HCT116 (cell line): ENCODE data around the gene S100G. TPM values are rescaled to one million over a fixed set of nuclear protein-coding genes. Genes with fewer than 3 reads are reported as not detected.

ENCODE experiments used
- ATAC-seq: fragments of 200-7000 bp; cut with Tn5 transposase; 2 replicates; pipeline ENCODE4 v1.9.1; 2020; ENCODE audit warnings: mild to moderate bottlenecking, moderate library complexity
- BruUV-seq: library from RNA; stranded (reverse); fragments of 400-500 nt; replicated peaks from 2 replicates; lab custom pipeline; 2021; lab: Mats Ljungman, UMichigan
- CTCF ChIA-PET: fragments of 300-600 bp; sonication (Branson Sonifier 250); formaldehyde crosslinking; loops from one replicate; lab custom pipeline; 2021; ENCODE audit warnings: antibody characterized with exemption; lab: Charles Lee
- POLR2A ChIA-PET: fragments of 300-600, 350-600 bp; sonication (Branson Sonifier 250); formaldehyde crosslinking; loops from one replicate; lab custom pipeline; 2021; ENCODE audit warnings: antibody characterized with exemption; lab: Charles Lee
- RAD21 ChIA-PET, 2 experiments: fragments of 300-600 bp; sonication (Branson Sonifier 250); formaldehyde crosslinking; loops; one replicate each; lab custom pipeline; 2023; ENCODE audit warnings: low total read pairs in 2 of 2; ENCODE audit not compliant: uncharacterized antibody in 2 of 2, unreplicated experiment in 2 of 2, low non-redundant PET in 1 of 2; lab: Charles Lee
- DNase-seq: peaks from one replicate; pipeline ENCODE4 v3.0.0-alpha.2; 2010; ENCODE audit warnings: low read depth, low spot score
- H2AFZ ChIP-seq: fragments of 200-600 bp; shearing (Covaris generic), sonication (generic); 2 replicates; pipeline ENCODE4 v1.6.1; 2017; ENCODE audit warnings: low read depth, mixed run types, mixed read lengths, antibody characterized with exemption, low read length; ENCODE audit not compliant: poor library complexity, severe bottlenecking
- H3K27ac ChIP-seq: 2 replicates; pipeline ENCODE4 v1.5.1; 2012; ENCODE audit warnings: low read depth, low read length
- H3K27me3 ChIP-seq: fragments of 200-600 bp; sonication (generic); 2 replicates; pipeline ENCODE4 v1.6.1; 2016; ENCODE audit warnings: mixed run types, low read length, mixed read lengths; ENCODE audit not compliant: insufficient read depth
- H3K36me3 ChIP-seq, 2 experiments: fragments of 200-500 bp in 1 of 2; fragments of 200-600 bp in 1 of 2; sonication (Bioruptor generic) in 1 of 2; sonication (generic) in 1 of 2; 2 replicates each; pipeline versions ENCODE4 v1.5.1 to v1.6.1; 2014 to 2016; ENCODE audit warnings: low read length in 2 of 2, inconsistent platforms in 1 of 2, mixed read lengths in 1 of 2, mixed run types in 1 of 2; ENCODE audit not compliant: insufficient read depth in 2 of 2, control insufficient read depth in 1 of 2
- H3K4me1 ChIP-seq, 2 experiments: fragments of 200-600 bp in 1 of 2; sonication (generic) in 1 of 2; 2 replicates each; pipeline versions ENCODE4 v1.5.1 to v1.6.1; 2012 to 2017; ENCODE audit warnings: low read length in 2 of 2, inconsistent platforms in 1 of 2, mild to moderate bottlenecking in 1 of 2, mixed read lengths in 1 of 2, mixed run types in 1 of 2, moderate library complexity in 1 of 2; ENCODE audit not compliant: insufficient read depth in 2 of 2, control insufficient read depth in 1 of 2
- H3K4me2 ChIP-seq: fragments of 200-600 bp; sonication (generic); 2 replicates; pipeline ENCODE4 v1.6.1; 2017; ENCODE audit warnings: mixed run types, low read length, mixed read lengths
- H3K4me3 ChIP-seq, 2 experiments: fragments of 200-600 bp in 1 of 2; sonication (generic) in 1 of 2; replicated peaks in 1 of 2; 2 replicates each; pipeline ENCODE4 v1.5.1; 2011 to 2016; ENCODE audit warnings: low read length in 2 of 2, control low read depth in 1 of 2, low read depth in 1 of 2, mild to moderate bottlenecking in 1 of 2, mixed read lengths in 1 of 2, mixed run types in 1 of 2
- H3K79me2 ChIP-seq: fragments of 200-600 bp; sonication (generic); 2 replicates; pipeline ENCODE4 v1.6.1; 2017; ENCODE audit warnings: mild to moderate bottlenecking, mixed run types, low read length, moderate library complexity, mixed read lengths; ENCODE audit not compliant: insufficient read depth
- H3K9ac ChIP-seq: fragments of 200-600 bp; sonication (generic); 2 replicates; pipeline ENCODE4 v1.6.1; 2016; ENCODE audit warnings: low read length, mixed read lengths
- H3K9me2 ChIP-seq: fragments of 200-600 bp; sonication (generic), shearing (Covaris generic); 2 replicates; pipeline ENCODE4 v1.6.1; 2017; ENCODE audit warnings: mixed run types, mild to moderate bottlenecking, moderate library complexity; ENCODE audit not compliant: insufficient read depth
- H3K9me3 ChIP-seq, 2 experiments: fragments of 200-500 bp in 1 of 2; fragments of 200-600 bp in 1 of 2; sonication (Bioruptor generic) in 1 of 2; sonication (generic) in 1 of 2; 2 replicates each; pipeline ENCODE4 v1.6.1; 2014 to 2017; ENCODE audit warnings: low read length in 2 of 2, mixed read lengths in 2 of 2, inconsistent platforms in 1 of 2, low read depth in 1 of 2, mild to moderate bottlenecking in 1 of 2, mixed run types in 1 of 2, moderate library complexity in 1 of 2; ENCODE audit not compliant: control insufficient read depth in 1 of 2, insufficient read depth in 1 of 2
- H4K20me1 ChIP-seq: fragments of 200-600 bp; sonication (generic), shearing (Covaris generic); 2 replicates; pipeline ENCODE4 v1.6.1; 2017; ENCODE audit warnings: mixed run types, mild to moderate bottlenecking, moderate library complexity; ENCODE audit not compliant: insufficient read depth
- CEBPB ChIP-seq: IDR thresholded peaks from 2 replicates; pipeline ENCODE4 v1.6.1; 2012; ENCODE audit warnings: low read depth
- EGR1 ChIP-seq: IDR thresholded peaks from 2 replicates; pipeline ENCODE4 v1.6.1; 2012; ENCODE audit warnings: low read depth
- ELF1 ChIP-seq: IDR thresholded peaks from 2 replicates; pipeline ENCODE4 v1.6.1; 2012; ENCODE audit warnings: low read depth, borderline replicate concordance
- FOSL1 ChIP-seq: IDR thresholded peaks from 2 replicates; pipeline ENCODE4 v1.6.1; 2012; ENCODE audit warnings: low read depth
- POLR2A ChIP-seq: IDR thresholded peaks from 2 replicates; pipeline ENCODE4 v1.7.0; 2011; ENCODE audit warnings: borderline replicate concordance; ENCODE audit not compliant: insufficient read depth, insufficient read length; ENCODE audit errors: extremely low read depth
- SIN3A ChIP-seq: IDR thresholded peaks from 2 replicates; pipeline ENCODE4 v1.6.1; 2012; ENCODE audit warnings: low read depth
- SRF ChIP-seq: IDR thresholded peaks from 2 replicates; pipeline ENCODE4 v1.6.1; 2012; ENCODE audit warnings: low read depth
- TCF7L2 ChIP-seq: IDR thresholded peaks from 2 replicates; pipeline ENCODE4 v1.7.0; 2011; ENCODE audit warnings: borderline replicate concordance, inconsistent platforms; ENCODE audit not compliant: insufficient read depth, insufficient read length; ENCODE audit errors: extremely low read depth
- intact Hi-C: fragments of 100-400 bp; cut with micrococcal nuclease; formaldehyde crosslinking; loops from 2 replicates; pipeline ENCODE4 v1.10.0; 2022
- total RNA-seq: library from RNA; stranded (reverse); gene quantifications from one replicate; pipeline ENCODE4 v1.2.1, GENCODE V29; 2021; ENCODE audit not compliant: unreplicated experiment
- TF ChIP-seq, protein P1 (sequence below): IDR thresholded peaks from 2 replicates; pipeline ENCODE4 v1.6.1; 2012
- TF ChIP-seq, protein P2 (sequence below), 3 experiments: fragments of 200-600 bp in 1 of 3; sonication (generic) in 1 of 3; IDR thresholded peaks in 2 of 3; conservative IDR thresholded peaks in 1 of 3; 2 replicates each; pipeline ENCODE4 v1.5.1; 2012 to 2017; ENCODE audit warnings: low read depth in 2 of 3, low read length in 2 of 3, antibody characterized with exemption in 1 of 3, borderline replicate concordance in 1 of 3, control low read depth in 1 of 3, mild to moderate bottlenecking in 1 of 3, mixed read lengths in 1 of 3, mixed run types in 1 of 3, moderate library complexity in 1 of 3; ENCODE audit not compliant: insufficient read depth in 1 of 3

Gene S100G
- total RNA-seq, 1 experiment from 2014 or later, result not detected

GRCh38 chrX:16658284-16658683 is 8.3 kb downstream of the S100G start (continued):
- TF ChIP-seq FOSL1 (no peak), CEBPB (no peak)
- TF ChIP-seq, protein P1, sequence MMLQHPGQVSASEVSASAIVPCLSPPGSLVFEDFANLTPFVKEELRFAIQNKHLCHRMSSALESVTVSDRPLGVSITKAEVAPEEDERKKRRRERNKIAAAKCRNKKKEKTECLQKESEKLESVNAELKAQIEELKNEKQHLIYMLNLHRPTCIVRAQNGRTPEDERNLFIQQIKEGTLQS, result no peak

- no peak for DNase-seq
- ChIA-PET POLR2A (no interaction called here), CTCF (no interaction called here), RAD21 (no interaction called here)
- no peaks in the 10 kb centered on the region for H3K27me3 ChIP-seq
- peaks cover 0 to 6% of the 10 kb centered on the region in 2 experiments; a peak in 1 of 4 replicates for H3K4me1 ChIP-seq
- intact Hi-C loops, result no loop called here
- no peak for ATAC-seq
- TF ChIP-seq EGR1, result no peak
- TF ChIP-seq ELF1, result no peak
- no peak for TF ChIP-seq POLR2A
- TF ChIP-seq FOSL1, result no peak
- TF ChIP-seq TCF7L2, result no peak
- no peak for TF ChIP-seq SIN3A
- no peak for TF ChIP-seq SRF
- TF ChIP-seq, protein P2, sequence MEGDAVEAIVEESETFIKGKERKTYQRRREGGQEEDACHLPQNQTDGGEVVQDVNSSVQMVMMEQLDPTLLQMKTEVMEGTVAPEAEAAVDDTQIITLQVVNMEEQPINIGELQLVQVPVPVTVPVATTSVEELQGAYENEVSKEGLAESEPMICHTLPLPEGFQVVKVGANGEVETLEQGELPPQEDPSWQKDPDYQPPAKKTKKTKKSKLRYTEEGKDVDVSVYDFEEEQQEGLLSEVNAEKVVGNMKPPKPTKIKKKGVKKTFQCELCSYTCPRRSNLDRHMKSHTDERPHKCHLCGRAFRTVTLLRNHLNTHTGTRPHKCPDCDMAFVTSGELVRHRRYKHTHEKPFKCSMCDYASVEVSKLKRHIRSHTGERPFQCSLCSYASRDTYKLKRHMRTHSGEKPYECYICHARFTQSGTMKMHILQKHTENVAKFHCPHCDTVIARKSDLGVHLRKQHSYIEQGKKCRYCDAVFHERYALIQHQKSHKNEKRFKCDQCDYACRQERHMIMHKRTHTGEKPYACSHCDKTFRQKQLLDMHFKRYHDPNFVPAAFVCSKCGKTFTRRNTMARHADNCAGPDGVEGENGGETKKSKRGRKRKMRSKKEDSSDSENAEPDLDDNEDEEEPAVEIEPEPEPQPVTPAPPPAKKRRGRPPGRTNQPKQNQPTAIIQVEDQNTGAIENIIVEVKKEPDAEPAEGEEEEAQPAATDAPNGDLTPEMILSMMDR (IDR thresholded peaks at IDR 0.05 in 2 of 3, conservative IDR thresholded peaks at IDR 0.05 in 1 of 3; ENCODE audit: borderline replicate concordance in 1 of 3, insufficient read depth in 1 of 3, low read depth in 2 of 3, low read length in 2 of 3), result no peak
- BruUV-seq, result no TSS peak
- H3K36me3 ChIP-seq, result no peaks in the 10 kb centered on the region
- H3K4me3 ChIP-seq, result no peak overlapping the region
- no peaks in the 10 kb centered on the region for H3K9me2 ChIP-seq
- H3K27ac ChIP-seq, result no peak overlapping the region
- H3K9ac ChIP-seq, result no peak overlapping the region
- no peaks in the 10 kb centered on the region for H4K20me1 ChIP-seq
- no peaks in the 10 kb centered on the region for H3K9me3 ChIP-seq
- no peak overlapping the region for H2AFZ ChIP-seq
- H3K79me2 ChIP-seq, result no peaks in the 10 kb centered on the region
- H3K4me2 ChIP-seq, result no peak overlapping the region
Measured at GRCh38 chrX:16659321-16659720, 9.4 kb downstream of the S100G start.
